Sigmoid colon (tissue), 7 donors: Measurements from ENCODE around the gene SLC12A3. TPM values are rescaled to one million over a fixed set of nuclear protein-coding genes. Genes with fewer than 3 reads are reported as not detected.

Experiments
- DNase-seq: peaks from one replicate; pipeline ENCODE4 v3.0.0-alpha.2; 2019
- H3K27ac ChIP-seq, 4 donors: fragments of 200-600 bp; sonication (generic); one replicate each; pipeline ENCODE4 v1.5.1; 2016 to 2019; ENCODE audit warnings: mild to moderate bottlenecking in 1 of 4
- H3K27me3 ChIP-seq, 3 donors: fragments of 200-600 bp; sonication (generic); one replicate each; pipeline ENCODE4 v1.5.1; 2019; ENCODE audit warnings: mild to moderate bottlenecking in 1 of 3
- H3K36me3 ChIP-seq, 4 donors: fragments of 200-600 bp; sonication (generic); one replicate each; pipeline ENCODE4 v1.5.1; 2016 to 2019
- H3K4me1 ChIP-seq, 4 donors: fragments of 200-600 bp; sonication (generic); one replicate each; pipeline ENCODE4 v1.5.1; 2017 to 2019
- H3K4me3 ChIP-seq, 4 donors: fragments of 200-600 bp; sonication (generic); one replicate each; pipeline ENCODE4 v1.5.1; 2017 to 2019; ENCODE audit warnings: mild to moderate bottlenecking in 2 of 4, moderate library complexity in 1 of 4
- H3K9me3 ChIP-seq, 4 donors: fragments of 200-600 bp in 3 of 4; sonication (generic) in 3 of 4; one replicate each; pipeline versions ENCODE4 v1.5.1 to v1.6.1; 2013 to 2019
- CTCF ChIP-seq, 4 experiments: fragments of 450-650 bp in 3 of 4; fragments of 200-600 bp in 1 of 4; IDR thresholded peaks; one replicate each; pipeline ENCODE4 v1.5.1; 2016 to 2019; ENCODE audit warnings: antibody characterized with exemption in 4 of 4, mild to moderate bottlenecking in 3 of 4, moderate library complexity in 2 of 4
- EP300 ChIP-seq, 4 donors: sonication (generic); formaldehyde crosslinking; IDR thresholded peaks; one replicate each; pipeline ENCODE4 v1.6.1; 2017; ENCODE audit warnings: antibody characterized with exemption in 4 of 4
- POLR2A ChIP-seq, 2 donors: fragments of 450-650 bp; IDR thresholded peaks; one replicate each; pipeline ENCODE4 v1.6.1; 2016; ENCODE audit warnings: antibody characterized with exemption in 2 of 2, mild to moderate bottlenecking in 2 of 2, moderate library complexity in 2 of 2
- POLR2AphosphoS5 ChIP-seq, 4 donors: sonication (generic); formaldehyde crosslinking; IDR thresholded peaks; one replicate each; pipeline ENCODE4 v1.6.1; 2017; ENCODE audit warnings: antibody characterized with exemption in 4 of 4
- WGBS, 2 donors: extraction: QIAGEN DNeasy Blood & Tissue Kit; methylation state at CpG; one replicate each; pipeline ENCODE4 v1.1.7; 2013; 5-methylcytosine and 5-hydroxymethylcytosine counted together
- intact Hi-C: fragments of 100-400 bp; cut with DNase I; formaldehyde crosslinking; loops from one replicate; pipeline ENCODE4 v1.15.1; 2023
- polyA plus RNA-seq, 3 donors: library from polyadenylated mRNA; stranded (reverse); fragments of 200-250 nt; gene quantifications; one replicate each; pipeline ENCODE4 v1.2.3, GENCODE V29; 2013
- small RNA-seq, 3 donors: library from RNA; depleted of rRNA; stranded (forward); fragments of <200 nt; gene quantifications; one replicate each; pipeline ENCODE3, GENCODE V24; 2016
- total RNA-seq, 4 donors: library from RNA; depleted of rRNA; stranded (reverse); fragments of >200 nt; gene quantifications; one replicate each; pipeline ENCODE4 v1.1.0, GENCODE V29; 2016
- donor health status: healthy with polysubstance abuse.
- donor health status: Bipolar disorder and iron deficiency.
- donor health status: healthy.

Gene SLC12A3
- total and polyA plus RNA-seq, 7 donors: 0.16 TPM; not detected in 6

GRCh38 chr16:56960681-56961281 lies 95.8 kb downstream of the SLC12A3 start:
- Histone ChIP-seq H3K27me3 (no peaks in the 10 kb centered on the region), H3K27ac (no peak overlapping the region), H3K4me1 (peaks cover 0 to 10% (median 9%) of the 10 kb centered on the region in 4 donors), H3K4me3 (no peak overlapping the region), H3K9me3 (no peaks in the 10 kb centered on the region), H3K36me3 (no peaks in the 10 kb centered on the region)
- 75 to 82% methylated on average over 13 of the region's 13 CpGs for WGBS, 2 donors
- DNase-seq: no peak
- intact Hi-C loops: no loop called here
- TF ChIP-seq POLR2AphosphoS5 (IDR thresholded peaks at IDR 0.05) (no peak), CTCF (IDR thresholded peaks at IDR 0.05) (no peak), EP300 (IDR thresholded peaks at IDR 0.05) (no peak), POLR2A (IDR thresholded peaks at IDR 0.05) (no peak)

GRCh38 chr16:56961386-56961785 lies 96.4 kb downstream of the SLC12A3 start:
- H3K4me1 ChIP-seq: peaks cover 0 to 16% (median 12%) of the 10 kb centered on the region in 4 donors
- intact Hi-C loops: no loop called here
- TF ChIP-seq POLR2AphosphoS5 (IDR thresholded peaks at IDR 0.05) (no peak), EP300 (IDR thresholded peaks at IDR 0.05) (no peak), POLR2A (IDR thresholded peaks at IDR 0.05) (no peak), CTCF (IDR thresholded peaks at IDR 0.05) (no peak)

GRCh38 chr16:56961851-56962281 lies 96.9 kb downstream of the SLC12A3 start, which contains the start of gene CETP:
TSS of gene CETP (plus strand) at chr16:56961950. CDS start at chr16:56961980, 30 bp downstream.
- Histone ChIP-seq H3K27me3 (no peaks in the 10 kb centered on the region), H3K4me1 (peaks cover 0 to 17% (median 12%) of the 10 kb centered on the region in 4 donors), H3K27ac (no peak within 1 kb of the TSS), H3K4me3 (no peak within 1 kb of the TSS), H3K9me3 (no peaks in the 10 kb centered on the region), H3K36me3 (no peaks in the 10 kb centered on the region)
- no peak for TF ChIP-seq CTCF (IDR thresholded peaks at IDR 0.05)
- 85 to 87% methylated on average over 12 of the region's 12 CpGs for WGBS, 2 donors
- no peak for DNase-seq
- intact Hi-C loops: no loop called here

More at GRCh38 chr16:56961386-56961785, 96.4 kb downstream of the SLC12A3 start:
- H3K9me3 ChIP-seq: no peaks in the 10 kb centered on the region
- no peak overlapping the region for H3K4me3 ChIP-seq
- no peaks in the 10 kb centered on the region for H3K27me3 ChIP-seq
- no peaks in the 10 kb centered on the region for H3K36me3 ChIP-seq
- 77 to 80% methylated on average over 3 of the region's 3 CpGs for WGBS, 2 donors
- no peak for DNase-seq
- H3K27ac ChIP-seq: no peak overlapping the region

- 40 to 42% methylated on average over 30 of the region's 30 CpGs for WGBS, 2 donors
- intact Hi-C loops: no loop called here
- no peaks in the 10 kb centered on the region for H3K36me3 ChIP-seq
- H3K4me3 ChIP-seq: no peak overlapping the region
- H3K27me3 ChIP-seq: no peaks in the 10 kb centered on the region
- no peak overlapping the region for H3K27ac ChIP-seq
- no peaks in the 10 kb centered on the region for H3K9me3 ChIP-seq
- peaks cover 0 to 17% (median 12%) of the 10 kb centered on the region in 4 donors for H3K4me1 ChIP-seq
- TF ChIP-seq POLR2AphosphoS5 (IDR thresholded peaks at IDR 0.05) (no peak), CTCF (IDR thresholded peaks at IDR 0.05) (peak; percentile 40 to 86 (median 60))
- peak; percentile 82 for DNase-seq
Measured at GRCh38 chr16:56964243-56965148, 99.5 kb downstream of the SLC12A3 start.

Small RNA genes lying within 50 kb of the gene (small RNA-seq; reads per million reads assigned to genes)
- 0 to 0.22 (median 0) reads per million in 3 donors for gene MIR138-2

Other genes starting within 250 kb of the SLC12A3 start
- 100 to 1,000 TPM in 2 of 4 donors, 10 to 100 TPM in 2; 96.9 to 295 (median 136) TPM for gene MT1E, start 239.4 kb upstream of the SLC12A3 start, total RNA-seq
- gene MT1E, start 239.4 kb upstream of the SLC12A3 start, polyA plus RNA-seq: 100 to 1,000 TPM in 2 of 3 donors, 10 to 100 TPM in 1; 82.0 to 813 (median 358) TPM
- 10 to 100 TPM in 2 of 4 donors, 1 to 10 TPM in 2; 3.9 to 40.7 (median 11.0) TPM for gene MT1M, start 232.5 kb upstream of the SLC12A3 start, total RNA-seq
- gene MT1M, start 232.5 kb upstream of the SLC12A3 start, polyA plus RNA-seq: 100 to 1,000 TPM in 1 of 3 donors, 10 to 100 TPM in 2; 12.5 to 106 (median 43.7) TPM
- 10 to 100 TPM in 2 of 4 donors, not detected in 2; 30.3 to 34.1 TPM for gene MT1A, start 226.5 kb upstream of the SLC12A3 start, total RNA-seq
- gene MT1A, start 226.5 kb upstream of the SLC12A3 start, polyA plus RNA-seq: 10 to 100 TPM; 13.9 to 63.4 (median 29.4) TPM
- gene MT1B, start 213.3 kb upstream of the SLC12A3 start, total RNA-seq: not detected
- not detected for gene MT1B, start 213.3 kb upstream of the SLC12A3 start, polyA plus RNA-seq
- 1 to 10 TPM in 3 of 4 donors, under 1 TPM in 1; 0.71 to 3.1 (median 2.6) TPM for gene MT1F, start 207.2 kb upstream of the SLC12A3 start, total RNA-seq
- gene MT1F, start 207.2 kb upstream of the SLC12A3 start, polyA plus RNA-seq: 100 to 1,000 TPM in 1 of 3 donors, 10 to 100 TPM in 1, 1 to 10 TPM in 1; 7.1 to 117 (median 48.1) TPM
- gene MT1G, start 197.1 kb upstream of the SLC12A3 start, total RNA-seq: 10 to 100 TPM in 2 of 4 donors, 1 to 10 TPM in 2; 2.0 to 12.9 (median 7.8) TPM
- 1,000 to 10,000 TPM in 1 of 3 donors, 100 to 1,000 TPM in 1, 10 to 100 TPM in 1; 47.9 to 2,487 (median 601) TPM for gene MT1G, start 197.1 kb upstream of the SLC12A3 start, polyA plus RNA-seq
- not detected for gene MT1H, start 195.4 kb upstream of the SLC12A3 start, total RNA-seq
- gene MT1H, start 195.4 kb upstream of the SLC12A3 start, polyA plus RNA-seq: 100 to 1,000 TPM in 2 of 3 donors, 1 to 10 TPM in 1; 2.0 to 581 (median 133) TPM
- gene MT1X, start 182.7 kb upstream of the SLC12A3 start, total RNA-seq: 1,000 to 10,000 TPM in 1 of 4 donors, 100 to 1,000 TPM in 2, 10 to 100 TPM in 1; 90.3 to 1,592 (median 363) TPM
- gene MT1X, start 182.7 kb upstream of the SLC12A3 start, polyA plus RNA-seq: 100 to 1,000 TPM; 206 to 513 (median 470) TPM
- gene NUP93, start 135.1 kb upstream of the SLC12A3 start, total RNA-seq: 10 to 100 TPM; 20.2 to 35.5 (median 22.2) TPM
- 10 to 100 TPM; 13.8 to 35.8 (median 18.3) TPM for gene NUP93, start 135.1 kb upstream of the SLC12A3 start, polyA plus RNA-seq
- gene HERPUD1, start 66.9 kb downstream of the SLC12A3 start, total RNA-seq: 10 to 100 TPM; 63.1 to 93.1 (median 73.1) TPM
- 100 to 1,000 TPM in 1 of 3 donors, 10 to 100 TPM in 2; 54.1 to 119 (median 59.2) TPM for gene HERPUD1, start 66.9 kb downstream of the SLC12A3 start, polyA plus RNA-seq
- under 1 TPM in 2 of 4 donors, not detected in 2; 0.36 to 0.55 TPM for gene CETP, start 96.7 kb downstream of the SLC12A3 start, total RNA-seq
- gene CETP, start 96.7 kb downstream of the SLC12A3 start, polyA plus RNA-seq: 1 to 10 TPM in 2 of 3 donors, not detected in 1; 1.2 to 2.1 TPM
- gene NLRC5, start 124.3 kb downstream of the SLC12A3 start, total RNA-seq: 10 to 100 TPM in 3 of 4 donors, 1 to 10 TPM in 1; 9.5 to 37.7 (median 16.0) TPM
- gene NLRC5, start 124.3 kb downstream of the SLC12A3 start, polyA plus RNA-seq: 100 to 1,000 TPM in 1 of 3 donors, 10 to 100 TPM in 2; 13.8 to 119 (median 24.0) TPM
- 10 to 100 TPM; 22.9 to 59.9 (median 25.4) TPM for gene CPNE2, start 227.4 kb downstream of the SLC12A3 start, total RNA-seq
- gene CPNE2, start 227.4 kb downstream of the SLC12A3 start, polyA plus RNA-seq: 10 to 100 TPM; 60.7 to 75.1 (median 66.6) TPM